NCI-H526 (cell line): Measurements from ENCODE around the gene PM20D2.

Experiments
- DNase-seq, 2 experiments: peaks; one replicate each; lab custom pipeline; 2025; lab: John Stamatoyannopoulos, UW

The PM20D2 gene

GRCh38 chr6:89145091-89145955 is 532 bp upstream of the PM20D2 start:
- DNase-seq: peak; percentile 5 to 19

- peak in 1 of 2 experiments; percentile 61 for DNase-seq
Measured at GRCh38 chr6:89146718-89147700, 1.2 kb downstream of the PM20D2 start.

- no peak for DNase-seq
Measured at GRCh38 chr6:89148016-89148750, 2.3 kb downstream of the PM20D2 start.

- no peak for DNase-seq
Measured at GRCh38 chr6:89154131-89154530, 8.3 kb downstream of the PM20D2 start.

GRCh38 chr6:89160331-89161092 is 14.7 kb downstream of the PM20D2 start:
- no peak for DNase-seq

- DNase-seq: peak in 1 of 2 experiments; percentile 3
Measured at GRCh38 chr6:89161326-89162046, 15.6 kb downstream of the PM20D2 start.

GRCh38 chr6:89162047-89162371 is 16.2 kb downstream of the PM20D2 start:
- no peak for DNase-seq

- DNase-seq: no peak
Measured at GRCh38 chr6:89172131-89172530, 26.3 kb downstream of the PM20D2 start.

- no peak for DNase-seq
Measured at GRCh38 chr6:89173634-89174033, 27.8 kb downstream of the PM20D2 start.

- no peak for DNase-seq
Measured at GRCh38 chr6:89180112-89180511, 34.3 kb downstream of the PM20D2 start.

- DNase-seq: no peak
Measured at GRCh38 chr6:89180971-89181370, 35.1 kb downstream of the PM20D2 start.

GRCh38 chr6:89183294-89183693 is 37.4 kb downstream of the PM20D2 start:
- DNase-seq: no peak

- no peak for DNase-seq
Measured at GRCh38 chr6:89184344-89184743, 38.5 kb downstream of the PM20D2 start.

- peak in 1 of 2 experiments; percentile 8 for DNase-seq
Measured at GRCh38 chr6:89186762-89187161, 40.9 kb downstream of the PM20D2 start.

GRCh38 chr6:89187504-89187903 is 41.6 kb downstream of the PM20D2 start:
- no peak for DNase-seq

GRCh38 chr6:89190741-89191140 is 44.9 kb downstream of the PM20D2 start:
- DNase-seq: no peak

GRCh38 chr6:89194559-89194958 is 48.7 kb downstream of the PM20D2 start:
- no peak for DNase-seq

GRCh38 chr6:89197141-89197540 is 51.3 kb downstream of the PM20D2 start:
- DNase-seq: no peak

GRCh38 chr6:89198235-89198634 is 52.4 kb downstream of the PM20D2 start:
- DNase-seq: no peak

- no peak for DNase-seq
Measured at GRCh38 chr6:89199579-89199978, 53.7 kb downstream of the PM20D2 start.
